KMS-11 (cell line): ENCODE measurements around the gene OCLN.
"Not testable (repeated sequence)": the region's sequence is repeated elsewhere in the genome, so short reads cannot be mapped to it uniquely, and the experiment has no call there.

Source experiments
- H2AFZ ChIP-seq: fragments of 200-600 bp; sonication (generic); 2 replicates; pipeline ENCODE4 v1.6.1; 2016; ENCODE audit warnings: antibody characterized with exemption, mixed run types, low read depth
- H3K27ac ChIP-seq: fragments of 200-600 bp; sonication (generic); 2 replicates; pipeline ENCODE4 v1.6.1; 2016; ENCODE audit warnings: mild to moderate bottlenecking, mixed run types
- H3K27me3 ChIP-seq: fragments of 200-600 bp; sonication (generic); 2 replicates; pipeline ENCODE4 v1.6.1; 2017; ENCODE audit warnings: mild to moderate bottlenecking, low read depth, mixed run types, moderate library complexity; ENCODE audit not compliant: insufficient read depth
- H3K36me3 ChIP-seq: fragments of 200-600 bp; sonication (generic); 2 replicates; pipeline ENCODE4 v1.6.1; 2017; ENCODE audit warnings: mild to moderate bottlenecking, mixed run types; ENCODE audit not compliant: insufficient read depth
- H3K4me1 ChIP-seq: fragments of 200-600 bp; sonication (generic); 2 replicates; pipeline ENCODE4 v1.6.1; 2016; ENCODE audit warnings: mild to moderate bottlenecking, low read depth, mixed run types; ENCODE audit not compliant: poor library complexity, severe bottlenecking
- H3K4me2 ChIP-seq: fragments of 200-600 bp; sonication (generic); 2 replicates; pipeline ENCODE4 v1.7.0; 2016; ENCODE audit warnings: mild to moderate bottlenecking, mixed run types
- H3K4me3 ChIP-seq: fragments of 200-600 bp; sonication (generic); IDR thresholded peaks from 2 replicates; pipeline ENCODE4 v1.6.1; 2017; ENCODE audit warnings: low read depth, low read length, mixed read lengths; ENCODE audit not compliant: insufficient read depth
- H3K79me2 ChIP-seq: fragments of 200-600 bp; sonication (generic); 2 replicates; pipeline ENCODE4 v1.6.1; 2016; ENCODE audit warnings: low read depth, mixed run types; ENCODE audit not compliant: insufficient read depth
- H3K9ac ChIP-seq: fragments of 200-600 bp; sonication (generic); 2 replicates; pipeline ENCODE4 v1.6.1; 2016; ENCODE audit warnings: mild to moderate bottlenecking, mixed run types
- H4K20me1 ChIP-seq: fragments of 200-600 bp; sonication (generic); 2 replicates; pipeline ENCODE4 v1.6.1; 2016; ENCODE audit warnings: mild to moderate bottlenecking, mixed run types; ENCODE audit not compliant: insufficient read depth
- TF ChIP-seq, protein P1 (sequence below): fragments of 200-600 bp; sonication (generic); conservative IDR thresholded peaks from 2 replicates; pipeline ENCODE4 v1.6.1; 2017; ENCODE audit warnings: low read depth, mild to moderate bottlenecking, antibody characterized with exemption, low read length, moderate library complexity, mixed read lengths

Gene OCLN

DNA sequence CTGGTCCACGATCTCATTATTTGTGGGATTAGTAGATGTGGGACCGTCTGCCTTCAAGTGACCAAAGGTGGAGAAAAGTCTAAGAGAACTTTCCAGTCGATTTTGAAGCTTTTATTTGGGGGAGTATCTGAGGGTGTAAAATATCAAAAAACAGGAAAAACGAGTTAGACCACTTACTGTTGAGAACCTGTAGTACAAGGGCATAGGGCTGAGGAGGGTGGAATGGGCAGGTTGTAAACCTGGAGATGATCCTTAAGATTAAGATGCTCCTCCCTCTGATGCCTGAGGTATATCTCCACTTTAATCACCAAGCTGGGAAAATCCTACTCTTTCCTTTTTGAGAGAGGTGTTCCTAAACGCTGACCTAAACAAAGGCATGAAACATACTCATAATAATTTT is 35.4 kb downstream of the OCLN start:
- Histone ChIP-seq H3K4me1 (no peaks in the 10 kb centered on the region), H3K4me3 (no peak overlapping the region), H3K36me3 (no peaks in the 10 kb centered on the region), H3K27ac (no peak overlapping the region), H3K79me2 (no peaks in the 10 kb centered on the region), H4K20me1 (no peaks in the 10 kb centered on the region), H2AFZ (no peak overlapping the region), H3K9ac (no peak overlapping the region), H3K27me3 (no peaks in the 10 kb centered on the region), H3K4me2 (no peak overlapping the region)
- TF ChIP-seq, protein P1, sequence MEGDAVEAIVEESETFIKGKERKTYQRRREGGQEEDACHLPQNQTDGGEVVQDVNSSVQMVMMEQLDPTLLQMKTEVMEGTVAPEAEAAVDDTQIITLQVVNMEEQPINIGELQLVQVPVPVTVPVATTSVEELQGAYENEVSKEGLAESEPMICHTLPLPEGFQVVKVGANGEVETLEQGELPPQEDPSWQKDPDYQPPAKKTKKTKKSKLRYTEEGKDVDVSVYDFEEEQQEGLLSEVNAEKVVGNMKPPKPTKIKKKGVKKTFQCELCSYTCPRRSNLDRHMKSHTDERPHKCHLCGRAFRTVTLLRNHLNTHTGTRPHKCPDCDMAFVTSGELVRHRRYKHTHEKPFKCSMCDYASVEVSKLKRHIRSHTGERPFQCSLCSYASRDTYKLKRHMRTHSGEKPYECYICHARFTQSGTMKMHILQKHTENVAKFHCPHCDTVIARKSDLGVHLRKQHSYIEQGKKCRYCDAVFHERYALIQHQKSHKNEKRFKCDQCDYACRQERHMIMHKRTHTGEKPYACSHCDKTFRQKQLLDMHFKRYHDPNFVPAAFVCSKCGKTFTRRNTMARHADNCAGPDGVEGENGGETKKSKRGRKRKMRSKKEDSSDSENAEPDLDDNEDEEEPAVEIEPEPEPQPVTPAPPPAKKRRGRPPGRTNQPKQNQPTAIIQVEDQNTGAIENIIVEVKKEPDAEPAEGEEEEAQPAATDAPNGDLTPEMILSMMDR: no peak

DNA sequence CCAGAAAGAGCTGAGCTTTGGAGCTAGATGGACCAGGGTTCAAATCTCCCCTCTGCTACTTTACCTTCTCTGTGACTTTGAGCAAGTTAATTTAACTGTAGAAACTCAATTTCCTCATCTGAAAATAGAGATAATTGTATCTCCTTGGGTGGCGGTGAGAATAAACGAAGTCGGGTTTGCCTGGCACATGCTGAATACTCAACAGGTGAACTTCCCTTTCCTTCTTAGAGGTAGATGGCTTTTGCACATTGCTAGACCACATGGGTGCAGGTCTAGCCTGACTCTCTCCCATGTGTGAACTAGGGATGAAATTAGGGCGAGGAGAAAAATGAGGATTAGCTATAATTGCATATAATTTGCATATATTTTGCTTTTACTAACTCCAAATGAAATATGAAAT is 36.0 kb downstream of the OCLN start:
- H3K27ac ChIP-seq: no peak overlapping the region
- no peaks in the 10 kb centered on the region for H3K27me3 ChIP-seq
- no peak overlapping the region for H3K4me3 ChIP-seq
- H3K4me2 ChIP-seq: no peak overlapping the region
- H4K20me1 ChIP-seq: no peaks in the 10 kb centered on the region
- TF ChIP-seq, protein P1: no peak
- no peaks in the 10 kb centered on the region for H3K36me3 ChIP-seq
- H3K4me1 ChIP-seq: no peaks in the 10 kb centered on the region
- no peak overlapping the region for H3K9ac ChIP-seq
- H3K79me2 ChIP-seq: no peaks in the 10 kb centered on the region
- H2AFZ ChIP-seq: no peak overlapping the region

DNA sequence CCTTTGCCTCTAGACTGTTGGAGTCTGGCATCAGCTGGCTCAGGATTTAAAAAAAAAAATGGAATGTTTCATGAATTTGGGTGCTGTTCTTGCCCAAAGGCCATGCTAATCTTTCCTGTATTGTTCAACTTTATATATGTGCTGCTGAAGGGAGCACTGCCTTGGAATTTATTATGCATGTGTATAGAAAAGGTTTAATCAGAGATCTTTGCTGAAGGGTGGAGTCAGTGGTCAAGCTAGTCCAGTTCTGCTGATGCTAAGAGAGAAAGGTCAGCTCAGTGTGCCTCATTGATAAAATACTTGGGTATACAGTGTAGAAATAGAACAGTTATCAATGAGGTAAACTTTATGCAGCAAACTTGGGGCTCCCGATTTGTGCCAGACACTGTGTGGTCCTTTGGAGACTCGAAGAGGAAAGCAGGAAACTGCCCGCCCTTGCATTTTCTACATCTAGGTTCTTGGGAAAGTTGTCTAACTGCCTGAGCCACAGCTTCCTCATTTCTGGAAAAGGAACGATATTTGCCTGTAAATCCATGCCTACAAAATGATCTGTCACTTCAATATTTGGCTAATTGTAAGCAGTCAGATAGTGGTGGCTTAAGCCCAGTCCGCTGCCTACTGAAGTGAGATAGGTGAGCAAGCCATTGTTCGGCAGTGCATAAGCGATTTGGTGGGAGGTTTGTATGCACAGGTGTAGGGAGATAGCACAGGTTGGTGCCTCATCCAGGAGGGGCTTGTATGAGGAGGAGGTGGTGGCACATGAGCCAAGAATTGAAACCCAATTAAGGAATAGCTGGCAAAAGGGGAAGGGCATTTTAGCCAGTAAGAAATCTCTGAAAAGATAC is 38.2 kb downstream of the OCLN start:
- Histone ChIP-seq H2AFZ (no peak overlapping the region), H4K20me1 (no peaks in the 10 kb centered on the region), H3K27me3 (no peaks in the 10 kb centered on the region), H3K4me1 (no peaks in the 10 kb centered on the region), H3K79me2 (no peaks in the 10 kb centered on the region), H3K36me3 (no peaks in the 10 kb centered on the region), H3K9ac (no peak overlapping the region), H3K4me2 (no peak overlapping the region), H3K4me3 (no peak overlapping the region), H3K27ac (no peak overlapping the region)
- TF ChIP-seq, protein P1: no peak

DNA sequence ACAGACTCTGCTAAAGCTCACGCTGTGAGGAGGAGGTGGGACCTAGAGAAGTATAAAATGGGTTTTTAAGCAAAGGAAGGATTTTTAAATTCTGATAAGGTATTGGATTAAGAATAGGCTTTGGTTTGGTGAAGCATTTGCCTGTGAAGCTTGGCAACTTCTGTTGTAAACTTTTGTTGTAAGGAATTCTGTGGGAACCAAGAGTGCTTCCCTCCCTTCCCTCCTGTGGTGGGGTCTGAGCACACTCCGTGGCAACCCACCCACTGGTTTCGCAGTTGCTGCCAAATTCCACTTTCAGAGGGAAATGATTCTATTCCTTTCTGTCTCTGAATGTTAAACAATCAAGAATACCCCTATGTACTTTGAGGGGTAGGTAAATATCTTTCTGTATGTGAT is 38.8 kb downstream of the OCLN start:
- TF ChIP-seq, protein P1: no peak
- Histone ChIP-seq H3K4me1 (no peaks in the 10 kb centered on the region), H3K79me2 (no peaks in the 10 kb centered on the region), H3K36me3 (no peaks in the 10 kb centered on the region), H3K9ac (no peak overlapping the region), H2AFZ (no peak overlapping the region), H4K20me1 (no peaks in the 10 kb centered on the region), H3K27ac (no peak overlapping the region), H3K4me2 (no peak overlapping the region), H3K4me3 (no peak overlapping the region), H3K27me3 (no peaks in the 10 kb centered on the region)

DNA sequence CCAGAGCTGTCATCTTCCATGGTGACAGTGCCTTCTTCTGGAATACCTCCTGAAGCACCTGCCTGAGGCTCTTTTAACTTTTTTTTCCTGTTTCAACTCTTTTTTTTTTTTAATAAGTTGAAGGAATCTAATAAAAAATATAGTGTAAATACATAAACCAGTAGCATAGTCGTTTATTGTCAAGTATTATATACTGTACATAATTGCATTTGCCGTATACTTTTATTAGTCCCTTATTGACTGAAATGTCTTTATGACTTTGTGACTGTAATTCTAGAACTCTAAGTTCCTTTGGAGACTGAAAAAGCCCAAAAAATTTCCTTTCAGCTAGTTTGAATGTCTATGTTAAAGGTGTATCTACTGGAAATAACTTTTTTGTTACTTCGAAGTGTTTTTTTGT is 45.3 kb downstream of the OCLN start:
- H4K20me1 ChIP-seq, H3K79me2 ChIP-seq, H3K27me3 ChIP-seq, H3K4me2 ChIP-seq, H2AFZ ChIP-seq, H3K4me1 ChIP-seq, H3K27ac ChIP-seq, H3K4me3 ChIP-seq, H3K9ac ChIP-seq, H3K36me3 ChIP-seq: not testable (repeated sequence)

DNA sequence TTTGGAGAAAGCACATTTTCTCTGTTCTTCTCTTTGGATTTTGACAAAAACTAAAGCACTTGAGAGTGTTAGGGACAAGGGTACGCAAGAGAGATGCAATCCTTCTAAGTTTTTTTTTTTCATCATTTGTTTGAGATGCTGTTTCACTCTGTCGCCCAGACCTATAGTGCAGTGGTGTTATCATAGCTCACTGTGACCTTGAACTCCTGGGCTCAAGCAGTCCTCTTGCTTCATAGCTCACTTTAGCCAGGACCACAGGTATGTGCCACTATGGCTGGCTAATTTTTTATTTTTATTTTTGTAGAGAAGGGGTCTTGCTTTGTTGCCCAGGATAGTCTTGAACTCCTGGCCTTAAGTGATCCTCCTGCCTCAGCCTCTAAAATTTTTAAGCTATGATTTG is 46.1 kb downstream of the OCLN start:
- H3K9ac ChIP-seq, H3K79me2 ChIP-seq, H3K4me2 ChIP-seq, H3K4me1 ChIP-seq, H3K4me3 ChIP-seq, H3K27ac ChIP-seq, H3K36me3 ChIP-seq, H4K20me1 ChIP-seq, H2AFZ ChIP-seq, H3K27me3 ChIP-seq: not testable (repeated sequence)

DNA sequence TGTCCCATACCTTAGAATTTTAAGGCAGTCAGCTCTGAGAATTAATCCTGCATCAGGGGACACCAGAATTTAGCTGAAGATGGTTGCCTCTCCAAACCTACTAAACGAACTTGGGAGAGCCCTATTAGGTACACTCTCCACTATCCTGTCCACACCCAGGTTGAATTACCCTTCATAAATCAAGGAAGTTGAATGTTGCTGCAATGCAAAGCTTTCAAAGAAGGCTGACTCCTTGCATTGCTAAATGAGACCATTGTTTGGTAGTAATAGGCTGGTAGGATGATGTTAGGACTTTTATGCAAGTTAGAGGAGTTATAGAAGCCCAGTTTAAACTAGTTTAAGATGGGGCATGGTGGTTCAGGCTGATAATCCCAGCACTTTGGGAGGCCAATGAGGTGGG is 48.8 kb downstream of the OCLN start:
- not testable (repeated sequence) for H3K27me3 ChIP-seq, H4K20me1 ChIP-seq, H3K36me3 ChIP-seq, H2AFZ ChIP-seq, H3K9ac ChIP-seq, H3K4me1 ChIP-seq, H3K4me2 ChIP-seq, H3K27ac ChIP-seq, H3K4me3 ChIP-seq, H3K79me2 ChIP-seq
